SH-SY5Y (cell line): ENCODE data around the gene BRSK2.

Experiments used
- GATA2 ChIP-seq: IDR thresholded peaks from 2 replicates; pipeline ENCODE4 v1.6.1; 2011; ENCODE audit warnings: mild to moderate bottlenecking, low read depth, low read length
- GATA3 ChIP-seq: IDR thresholded peaks from 2 replicates; pipeline ENCODE4 v1.6.1; 2011; ENCODE audit warnings: low read depth, mild to moderate bottlenecking, low read length, moderate library complexity

GRCh38 chr11:1435820-1436467 lies 46.2 kb downstream of the BRSK2 start:
- TF ChIP-seq GATA3 (no peak), GATA2 (no peak)
